Mesodermal cell (in vitro differentiated cells): Measurements from ENCODE around the gene PTPN6.

Source experiments
- H3K27ac ChIP-seq: 2 replicates; pipeline ENCODE4 v1.7.0; 2013; ENCODE audit warnings: mild to moderate bottlenecking, low read depth, low read length, moderate library complexity; ENCODE audit not compliant: severe bottlenecking
- H3K36me3 ChIP-seq: 2 replicates; pipeline ENCODE4 v1.7.1; 2013; ENCODE audit warnings: mild to moderate bottlenecking, low read length, moderate library complexity; ENCODE audit not compliant: control insufficient read depth, insufficient read depth
- H3K4me1 ChIP-seq: one replicate; pipeline ENCODE4 v1.7.1; 2013; ENCODE audit warnings: mild to moderate bottlenecking, low read length; ENCODE audit not compliant: insufficient read depth, control insufficient read depth, poor library complexity, severe bottlenecking
- H3K4me3 ChIP-seq: 2 replicates; pipeline ENCODE4 v1.7.0; 2013; ENCODE audit warnings: low read length, control low read depth, mild to moderate bottlenecking; ENCODE audit not compliant: insufficient read depth, poor library complexity, severe bottlenecking; ENCODE audit errors: extremely low read depth
- H3K9me3 ChIP-seq: 2 replicates; pipeline ENCODE4 v1.7.1; 2013; ENCODE audit warnings: mild to moderate bottlenecking, low read length, moderate library complexity; ENCODE audit not compliant: control insufficient read depth
- WGBS, 2 experiments: methylation state at CpG; one replicate each; pipeline ENCODE4 v1.1.5; 2013; ENCODE audit warnings: missing lambda C conversion rate in 2 of 2; ENCODE audit not compliant: insufficient coverage in 2 of 2; 5-methylcytosine and 5-hydroxymethylcytosine counted together

The PTPN6 gene

DNA sequence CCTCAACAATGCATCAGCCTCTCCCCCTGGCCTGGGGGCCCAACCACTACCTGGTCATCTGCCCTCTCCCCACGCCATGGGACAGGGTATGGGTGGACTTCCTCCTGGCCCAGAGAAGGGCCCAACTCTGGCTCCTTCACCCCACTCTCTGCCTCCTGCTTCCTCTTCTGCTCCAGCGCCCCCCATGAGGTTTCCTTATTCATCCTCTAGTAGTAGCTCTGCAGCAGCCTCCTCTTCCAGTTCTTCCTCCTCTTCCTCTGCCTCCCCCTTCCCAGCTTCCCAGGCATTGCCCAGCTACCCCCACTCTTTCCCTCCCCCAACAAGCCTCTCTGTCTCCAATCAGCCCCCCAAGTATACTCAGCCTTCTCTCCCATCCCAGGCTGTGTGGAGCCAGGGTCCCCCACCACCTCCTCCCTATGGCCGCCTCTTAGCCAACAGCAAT is 14.9 kb upstream of the PTPN6 start:
- peaks cover 6% of the 10 kb centered on the region for H3K4me1 ChIP-seq
- H3K36me3 ChIP-seq, result peaks cover 87% of the 10 kb centered on the region
- H3K4me3 ChIP-seq, result no peak overlapping the region
- no peaks in the 10 kb centered on the region for H3K9me3 ChIP-seq
- 96 to 100% methylated on average over 3 of the region's 3 CpGs for WGBS, 2 experiments
- no peak overlapping the region for H3K27ac ChIP-seq

DNA sequence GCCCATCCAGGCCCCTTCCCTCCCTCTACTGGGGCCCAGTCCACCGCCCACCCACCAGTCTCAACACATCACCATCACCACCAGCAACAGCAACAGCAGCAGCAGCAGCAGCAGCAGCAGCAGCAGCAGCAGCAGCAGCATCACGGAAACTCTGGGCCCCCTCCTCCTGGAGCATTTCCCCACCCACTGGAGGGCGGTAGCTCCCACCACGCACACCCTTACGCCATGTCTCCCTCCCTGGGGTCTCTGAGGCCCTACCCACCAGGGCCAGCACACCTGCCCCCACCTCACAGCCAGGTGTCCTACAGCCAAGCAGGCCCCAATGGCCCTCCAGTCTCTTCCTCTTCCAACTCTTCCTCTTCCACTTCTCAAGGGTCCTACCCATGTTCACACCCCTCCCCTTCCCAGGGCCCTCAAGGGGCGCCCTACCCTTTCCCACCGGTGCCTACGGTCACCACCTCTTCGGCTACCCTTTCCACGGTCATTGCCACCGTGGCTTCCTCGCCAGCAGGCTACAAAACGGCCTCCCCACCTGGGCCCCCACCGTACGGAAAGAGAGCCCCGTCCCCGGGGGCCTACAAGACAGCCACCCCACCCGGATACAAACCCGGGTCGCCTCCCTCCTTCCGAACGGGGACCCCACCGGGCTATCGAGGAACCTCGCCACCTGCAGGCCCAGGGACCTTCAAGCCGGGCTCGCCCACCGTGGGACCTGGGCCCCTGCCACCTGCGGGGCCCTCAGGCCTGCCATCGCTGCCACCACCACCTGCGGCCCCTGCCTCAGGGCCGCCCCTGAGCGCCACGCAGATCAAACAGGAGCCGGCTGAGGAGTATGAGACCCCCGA is 14.3 kb upstream of the PTPN6 start:
- H3K9me3 ChIP-seq, result no peaks in the 10 kb centered on the region
- peaks cover 10% of the 10 kb centered on the region for H3K4me1 ChIP-seq
- H3K36me3 ChIP-seq, result peaks cover 89% of the 10 kb centered on the region
- H3K4me3 ChIP-seq, result peak overlapping the region; percentile 38
- peak overlapping the region; percentile 91 for H3K27ac ChIP-seq
- 86 to 91% methylated on average over 27 to 36 of the region's 36 CpGs for WGBS, 2 experiments

DNA sequence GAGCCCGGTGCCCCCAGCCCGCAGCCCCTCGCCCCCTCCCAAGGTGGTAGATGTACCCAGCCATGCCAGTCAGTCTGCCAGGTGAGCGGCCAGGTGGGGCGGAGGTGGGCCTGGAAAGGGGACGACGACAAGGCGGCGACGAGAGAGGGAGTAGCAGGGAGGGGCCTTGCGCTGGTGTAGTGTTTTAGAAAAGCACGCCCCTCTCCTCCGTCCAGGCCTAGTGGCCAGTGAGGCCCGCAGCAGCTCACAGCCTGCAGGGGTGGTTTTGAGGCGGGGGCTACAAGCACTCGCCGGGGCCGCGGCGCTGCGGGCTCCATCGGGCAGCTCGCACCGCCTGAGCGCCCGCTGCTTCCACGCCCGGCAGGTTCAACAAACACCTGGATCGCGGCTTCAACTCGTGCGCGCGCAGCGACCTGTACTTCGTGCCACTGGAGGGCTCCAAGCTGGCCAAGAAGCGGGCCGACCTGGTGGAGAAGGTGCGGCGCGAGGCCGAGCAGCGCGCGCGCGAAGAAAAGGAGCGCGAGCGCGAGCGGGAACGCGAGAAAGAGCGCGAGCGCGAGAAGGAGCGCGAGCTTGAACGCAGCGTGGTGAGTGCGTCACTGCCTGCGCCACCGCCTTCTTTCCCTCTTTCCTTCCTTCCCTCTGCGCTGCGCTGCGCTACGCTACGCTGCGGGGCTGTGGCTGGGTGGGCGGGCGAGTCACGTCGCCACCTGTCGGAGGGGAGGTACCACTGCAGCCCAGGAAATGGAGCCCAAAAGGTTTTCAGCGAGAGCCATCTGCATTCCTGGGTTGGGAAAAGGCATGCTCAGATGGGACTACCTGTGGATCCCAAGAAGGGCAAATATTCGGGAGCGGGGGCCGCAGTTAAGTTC is 13.4 kb upstream of the PTPN6 start:
- Histone ChIP-seq H3K9me3 (no peaks in the 10 kb centered on the region), H3K27ac (peak overlapping the region; percentile 91), H3K4me1 (peaks cover 18% of the 10 kb centered on the region), H3K4me3 (peak overlapping the region; percentile 38), H3K36me3 (peaks cover 86% of the 10 kb centered on the region)
- WGBS, 2 experiments, result 10 to 11% methylated on average over 48 to 72 of the region's 80 CpGs

DNA sequence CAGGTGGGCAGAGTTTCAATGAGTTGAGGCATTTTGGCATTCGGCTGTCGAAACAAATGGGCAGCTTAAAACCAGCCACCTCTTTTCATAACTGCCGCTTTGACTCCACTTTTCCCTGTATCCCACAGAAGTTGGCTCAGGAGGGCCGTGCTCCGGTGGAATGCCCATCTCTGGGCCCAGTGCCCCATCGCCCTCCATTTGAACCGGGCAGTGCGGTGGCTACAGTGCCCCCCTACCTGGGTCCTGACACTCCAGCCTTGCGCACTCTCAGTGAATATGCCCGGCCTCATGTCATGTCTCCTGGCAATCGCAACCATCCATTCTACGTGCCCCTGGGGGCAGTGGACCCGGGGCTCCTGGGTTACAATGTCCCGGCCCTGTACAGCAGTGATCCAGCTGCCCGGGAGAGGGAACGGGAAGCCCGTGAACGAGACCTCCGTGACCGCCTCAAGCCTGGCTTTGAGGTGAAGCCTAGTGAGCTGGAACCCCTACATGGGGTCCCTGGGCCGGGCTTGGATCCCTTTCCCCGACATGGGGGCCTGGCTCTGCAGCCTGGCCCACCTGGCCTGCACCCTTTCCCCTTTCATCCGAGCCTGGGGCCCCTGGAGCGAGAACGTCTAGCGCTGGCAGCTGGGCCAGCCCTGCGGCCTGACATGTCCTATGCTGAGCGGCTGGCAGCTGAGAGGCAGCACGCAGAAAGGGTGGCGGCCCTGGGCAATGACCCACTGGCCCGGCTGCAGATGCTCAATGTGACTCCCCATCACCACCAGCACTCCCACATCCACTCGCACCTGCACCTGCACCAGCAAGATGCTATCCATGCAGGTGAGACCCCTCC is 12.6 kb upstream of the PTPN6 start:
- H3K9me3 ChIP-seq, result no peaks in the 10 kb centered on the region
- peaks cover 77% of the 10 kb centered on the region for H3K36me3 ChIP-seq
- 93 to 94% methylated on average over 20 to 30 of the region's 32 CpGs for WGBS, 2 experiments
- H3K27ac ChIP-seq, result peak overlapping the region; percentile 72
- H3K4me3 ChIP-seq, result peak overlapping the region; percentile 38
- peaks cover 24% of the 10 kb centered on the region for H3K4me1 ChIP-seq

DNA sequence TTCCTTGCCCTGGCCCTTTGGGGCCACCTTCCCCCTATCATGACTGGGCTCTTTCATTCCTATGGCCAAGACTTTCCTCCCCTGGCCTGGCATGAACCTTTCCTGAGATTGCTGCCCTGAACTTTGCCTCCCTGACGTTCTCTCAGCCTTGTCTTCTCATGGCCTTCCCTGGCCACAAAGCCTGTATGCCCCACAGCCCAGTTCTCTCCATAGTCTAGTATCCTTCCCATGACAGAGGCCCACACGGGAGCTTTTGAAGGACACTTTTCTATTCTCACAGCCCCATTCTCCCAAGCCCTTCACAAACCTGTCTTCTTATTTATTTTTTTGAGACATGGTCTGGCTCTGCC is 12.0 kb upstream of the PTPN6 start:
- H3K4me1 ChIP-seq, result peaks cover 22% of the 10 kb centered on the region
- peaks cover 71% of the 10 kb centered on the region for H3K36me3 ChIP-seq
- H3K9me3 ChIP-seq, result no peaks in the 10 kb centered on the region
- WGBS, 2 experiments, result 93 to 98% methylated on average over 2 of the region's 2 CpGs
- no peak overlapping the region for H3K27ac ChIP-seq
- H3K4me3 ChIP-seq, result no peak overlapping the region

DNA sequence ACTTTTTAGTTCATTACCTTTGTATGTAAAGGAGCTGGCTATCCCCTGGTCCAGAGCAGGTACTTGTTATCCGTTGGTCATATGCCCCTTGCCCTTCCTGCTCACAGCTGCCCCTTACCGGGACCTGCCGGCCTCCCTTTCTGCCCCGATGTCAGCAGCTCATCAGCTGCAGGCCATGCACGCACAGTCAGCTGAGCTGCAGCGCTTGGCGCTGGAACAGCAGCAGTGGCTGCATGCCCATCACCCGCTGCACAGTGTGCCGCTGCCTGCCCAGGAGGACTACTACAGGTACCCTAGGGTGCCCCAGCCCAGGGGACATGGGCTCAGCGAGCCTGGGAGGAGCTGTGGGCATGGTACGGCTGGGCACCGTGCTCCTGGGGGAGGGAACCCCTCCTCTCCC is 9.9 kb upstream of the PTPN6 start:
- H3K27ac ChIP-seq, result peak overlapping the region; percentile 16
- no peaks in the 10 kb centered on the region for H3K9me3 ChIP-seq
- 96 to 97% methylated on average over 9 to 12 of the region's 12 CpGs for WGBS, 2 experiments
- H3K4me3 ChIP-seq, result no peak overlapping the region
- H3K4me1 ChIP-seq, result peaks cover 38% of the 10 kb centered on the region
- H3K36me3 ChIP-seq, result peaks cover 51% of the 10 kb centered on the region

DNA sequence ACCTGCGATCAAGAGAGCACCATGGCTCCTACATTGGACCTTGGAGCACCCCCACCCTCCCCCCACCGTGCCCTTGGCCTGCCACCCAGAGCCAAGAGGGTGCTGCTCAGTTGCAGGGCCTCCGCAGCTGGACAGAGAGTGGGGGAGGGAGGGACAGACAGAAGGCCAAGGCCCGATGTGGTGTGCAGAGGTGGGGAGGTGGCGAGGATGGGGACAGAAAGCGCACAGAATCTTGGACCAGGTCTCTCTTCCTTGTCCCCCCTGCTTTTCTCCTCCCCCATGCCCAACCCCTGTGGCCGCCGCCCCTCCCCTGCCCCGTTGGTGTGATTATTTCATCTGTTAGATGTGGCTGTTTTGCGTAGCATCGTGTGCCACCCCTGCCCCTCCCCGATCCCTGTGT is 9.4 kb upstream of the PTPN6 start:
- Histone ChIP-seq H3K4me3 (no peak overlapping the region), H3K36me3 (peaks cover 46% of the 10 kb centered on the region), H3K4me1 (peaks cover 43% of the 10 kb centered on the region), H3K27ac (peak overlapping the region; percentile 16), H3K9me3 (no peaks in the 10 kb centered on the region)
- WGBS, 2 experiments, result 100% methylated on average over 1 of the region's 12 CpGs; no CpG with 5 or more reads in 1 of the 2 experiments

DNA sequence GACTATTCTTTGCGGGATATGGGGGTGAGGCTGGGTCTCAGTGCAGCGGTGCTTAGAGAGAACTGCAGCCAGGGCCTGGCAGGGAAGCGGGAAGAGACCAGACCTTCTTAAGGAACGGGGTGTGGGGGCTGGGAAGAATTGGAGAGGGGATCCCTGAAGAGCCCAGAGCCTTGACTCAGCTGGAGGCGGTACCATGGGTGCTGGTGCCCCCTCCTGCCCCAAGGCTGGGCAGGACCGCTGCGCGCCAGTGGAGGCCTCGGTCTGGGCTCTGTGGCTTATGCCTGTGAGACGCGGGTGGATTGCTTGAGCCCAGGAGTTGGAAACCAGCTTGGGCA is 8.9 kb upstream of the PTPN6 start:
- Histone ChIP-seq H3K27ac (peak overlapping the region; percentile 100), H3K4me3 (no peak overlapping the region), H3K4me1 (peaks cover 42% of the 10 kb centered on the region), H3K9me3 (no peaks in the 10 kb centered on the region), H3K36me3 (peaks cover 40% of the 10 kb centered on the region)
- 92 to 98% methylated on average over 6 to 11 of the region's 11 CpGs for WGBS, 2 experiments

DNA sequence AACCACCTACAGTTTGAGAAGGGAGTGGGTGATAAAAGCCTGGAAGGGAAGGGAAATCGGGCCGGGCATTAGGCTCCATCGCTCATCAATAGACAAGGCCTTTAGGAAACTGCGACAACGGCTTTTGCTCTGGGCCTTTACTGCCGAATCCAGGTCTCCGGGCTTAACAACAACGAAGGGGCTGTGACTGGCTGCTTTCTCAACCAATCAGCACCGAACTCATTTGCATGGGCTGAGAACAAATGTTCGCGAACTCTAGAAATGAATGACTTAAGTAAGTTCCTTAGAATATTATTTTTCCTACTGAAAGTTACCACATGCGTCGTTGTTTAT is 7.8 kb upstream of the PTPN6 start:
- Histone ChIP-seq H3K36me3 (peaks cover 37% of the 10 kb centered on the region), H3K27ac (peak overlapping the region; percentile 100), H3K9me3 (no peaks in the 10 kb centered on the region), H3K4me3 (peak overlapping the region; percentile 50), H3K4me1 (peaks cover 40% of the 10 kb centered on the region)
- 1 to 7% methylated on average over 7 to 8 of the region's 13 CpGs for WGBS, 2 experiments

DNA sequence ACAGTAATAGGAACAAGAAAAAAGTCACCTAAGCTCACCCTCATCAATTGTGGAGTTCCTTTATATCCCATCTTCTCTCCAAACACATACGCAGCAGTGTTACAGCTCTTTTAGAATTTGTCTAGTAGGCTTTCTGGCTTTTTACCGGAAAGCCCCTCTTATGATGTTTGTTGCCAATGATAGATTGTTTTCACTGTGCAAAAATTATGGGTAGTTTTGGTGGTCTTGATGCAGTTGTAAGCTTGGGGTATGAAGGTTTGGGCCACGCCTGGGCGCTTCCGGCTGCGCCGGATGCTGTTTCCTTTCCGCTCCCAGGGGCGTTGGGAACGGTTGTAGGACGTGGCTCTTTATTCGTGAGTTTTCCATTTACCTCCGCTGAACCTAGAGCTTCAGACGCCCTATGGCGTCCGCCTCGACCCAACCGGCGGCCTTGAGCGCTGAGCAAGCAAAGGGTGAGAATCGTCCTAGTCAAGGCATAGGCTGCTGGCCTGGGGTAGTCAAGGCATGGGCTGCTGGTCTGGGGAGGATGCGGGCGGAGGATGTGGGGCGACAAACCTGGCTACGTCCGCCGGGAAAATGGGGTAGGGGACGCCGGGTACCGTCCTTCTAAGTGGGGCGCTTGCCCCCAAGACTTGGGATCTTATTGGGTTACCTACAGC is 7.3 kb upstream of the PTPN6 start, which contains the start of the genes C12orf57 and RNU7-1:
C12orf57 (plus strand) TSS at position 301 of the 659 bp plus-strand sequence; CDS start at position 401, 100 bp downstream.
RNU7-1 (plus strand) TSS at position 95 of the 659 bp plus-strand sequence.
- WGBS, 2 experiments, result 0 to 1% methylated on average over 21 to 27 of the region's 31 CpGs
- peaks cover 32% of the 10 kb centered on the region for H3K36me3 ChIP-seq
- peak within 1 kb of the TSS; percentile 100 for H3K27ac ChIP-seq
- peak within 1 kb of the TSS; percentile 50 for H3K4me3 ChIP-seq
- H3K4me1 ChIP-seq, result peaks cover 40% of the 10 kb centered on the region
- H3K9me3 ChIP-seq, result no peaks in the 10 kb centered on the region
